MCF 10A (cell line): ENCODE measurements around the gene SMIM1. TPM values are rescaled to one million over a fixed set of nuclear protein-coding genes. Genes with fewer than 3 reads are reported as not detected.

Experiments
- BruUV-seq: library from RNA; stranded (reverse); fragments of 400-500 nt; replicated peaks from 2 replicates; lab custom pipeline; 2021; lab: Mats Ljungman, UMichigan
- CTCF ChIA-PET: fragments of 300-600 bp; sonication (Branson Sonifier 250); formaldehyde crosslinking; extraction: SDS; loops from one replicate; lab custom pipeline; 2021; ENCODE audit warnings: antibody characterized with exemption, inconsistent platforms; lab: Yijun Ruan, JAX
- POLR2A ChIA-PET: fragments of 300-600, 350-650 bp; sonication (Branson Sonifier 250); formaldehyde crosslinking; extraction: SDS; loops from one replicate; lab custom pipeline; 2020; ENCODE audit warnings: antibody characterized with exemption, inconsistent platforms; lab: Yijun Ruan, JAX
- DNase-seq: peaks from one replicate; pipeline ENCODE4 v3.0.0-alpha.2; 2018; ENCODE audit not compliant: unreplicated experiment
- H3K27ac Mint-ChIP-seq: one replicate; pipeline ENCODE4 v1.8.0; 2022; ENCODE audit warnings: mild to moderate bottlenecking, low read depth, mixed read lengths; ENCODE audit not compliant: unreplicated experiment
- H3K27me3 Mint-ChIP-seq: one replicate; pipeline ENCODE4 v1.8.0; 2022; ENCODE audit warnings: mixed read lengths; ENCODE audit not compliant: insufficient read depth, unreplicated experiment
- H3K36me3 Mint-ChIP-seq: one replicate; pipeline ENCODE4 v1.8.0; 2022; ENCODE audit warnings: mild to moderate bottlenecking, moderate library complexity, mixed read lengths; ENCODE audit not compliant: insufficient read depth, unreplicated experiment
- H3K4me1 Mint-ChIP-seq: one replicate; pipeline ENCODE4 v1.8.0; 2022; ENCODE audit warnings: mixed read lengths; ENCODE audit not compliant: insufficient read depth, unreplicated experiment
- H3K4me3 Mint-ChIP-seq: one replicate; pipeline ENCODE4 v1.8.0; 2022; ENCODE audit warnings: mild to moderate bottlenecking, moderate library complexity, mixed read lengths; ENCODE audit not compliant: unreplicated experiment
- H3K9me3 Mint-ChIP-seq: one replicate; pipeline ENCODE4 v1.8.0; 2022; ENCODE audit warnings: mixed read lengths; ENCODE audit not compliant: unreplicated experiment
- CTCF ChIP-seq: fragments of 200-600 bp; IDR thresholded peaks from one replicate; pipeline ENCODE4 v1.8.0; 2022; ENCODE audit warnings: antibody characterized with exemption, mild to moderate bottlenecking; ENCODE audit not compliant: unreplicated experiment
- intact Hi-C: fragments of 100-400 bp; cut with micrococcal nuclease; formaldehyde crosslinking; loops from 2 replicates; pipeline ENCODE4 v1.14.1; 2022
- total RNA-seq: library from RNA; stranded (reverse); gene quantifications from 2 replicates; pipeline ENCODE4 v1.2.3, GENCODE V29; 2022

SMIM1 gene
- total RNA-seq, 1 experiment from 2014 or later: not detected

GRCh38 chr1:3817138-3817740 is 44.7 kb downstream of the SMIM1 start:
- intact Hi-C loops: no loop called here
- no peak for DNase-seq
- ChIA-PET CTCF (no interaction called here), POLR2A (no interaction called here)
- Mint-ChIP-seq H3K9me3 (no peaks in the 10 kb centered on the region), H3K4me1 (no peaks in the 10 kb centered on the region), H3K27ac (no peak overlapping the region), H3K4me3 (no peak overlapping the region), H3K36me3 (peaks cover 37% of the 10 kb centered on the region), H3K27me3 (no peaks in the 10 kb centered on the region)
- no TSS peak for BruUV-seq
- no peak for TF ChIP-seq CTCF

GRCh38 chr1:3817821-3818597 is 45.5 kb downstream of the SMIM1 start:
- POLR2A ChIA-PET: interaction anchor here (0.6 kb wide), 1 partner anchor 199 kb away, joined by 3 read pairs; no protein-coding TSS in a partner anchor
- H3K36me3 Mint-ChIP-seq: peaks cover 37% of the 10 kb centered on the region

GRCh38 chr1:3819771-3820200 is 47.2 kb downstream of the SMIM1 start:
- ChIA-PET POLR2A (no interaction called here), CTCF (no interaction called here)
- intact Hi-C loops: no loop called here
- no peaks in the 10 kb centered on the region for H3K27me3 Mint-ChIP-seq
- TF ChIP-seq CTCF: no peak
- no peak for DNase-seq
- H3K27ac Mint-ChIP-seq: no peak overlapping the region
- peaks cover 40% of the 10 kb centered on the region for H3K36me3 Mint-ChIP-seq
- no TSS peak for BruUV-seq
- H3K4me1 Mint-ChIP-seq: no peaks in the 10 kb centered on the region
- H3K9me3 Mint-ChIP-seq: no peaks in the 10 kb centered on the region
- no peak overlapping the region for H3K4me3 Mint-ChIP-seq

More at GRCh38 chr1:3817821-3818597, 45.5 kb downstream of the SMIM1 start:
- CTCF ChIA-PET: no interaction called here
- Mint-ChIP-seq H3K9me3 (no peaks in the 10 kb centered on the region), H3K4me1 (no peaks in the 10 kb centered on the region), H3K27ac (no peak overlapping the region), H3K4me3 (no peak overlapping the region), H3K27me3 (no peaks in the 10 kb centered on the region)
- DNase-seq: no peak
- intact Hi-C loops: no loop called here
- no TSS peak for BruUV-seq
- TF ChIP-seq CTCF: no peak

GRCh38 chr1:3820316-3820715 is 47.8 kb downstream of the SMIM1 start:
- ChIA-PET CTCF (no interaction called here), POLR2A (no interaction called here)
- BruUV-seq: no TSS peak
- Mint-ChIP-seq H3K4me3 (no peak overlapping the region), H3K27me3 (no peaks in the 10 kb centered on the region), H3K27ac (no peak overlapping the region), H3K4me1 (no peaks in the 10 kb centered on the region), H3K36me3 (peaks cover 40% of the 10 kb centered on the region), H3K9me3 (no peaks in the 10 kb centered on the region)
- intact Hi-C loops: no loop called here
- no peak for TF ChIP-seq CTCF
- no peak for DNase-seq
